Liver (tissue), 3 donors: ENCODE results near the gene EN2.

Source experiments
- JUND ChIP-seq, 2 donors: IDR thresholded peaks; 2 replicates each; pipeline ENCODE4 v1.6.1; 2016; ENCODE audit warnings: antibody characterized with exemption in 2 of 2
- TF ChIP-seq, protein P1 (sequence below): fragments of 150-350 bp; IDR thresholded peaks from 2 replicates; pipeline ENCODE4 v1.5.1; 2017; ENCODE audit warnings: improper control_type of control experiment, low read depth, low read length; ENCODE audit not compliant: missing input control
- TF ChIP-seq, protein P2 (sequence below): IDR thresholded peaks from 2 replicates; pipeline ENCODE4 v1.6.1; 2016; ENCODE audit warnings: antibody characterized with exemption
- donor health status: healthy.
- donor health status: healthy.

DNA sequence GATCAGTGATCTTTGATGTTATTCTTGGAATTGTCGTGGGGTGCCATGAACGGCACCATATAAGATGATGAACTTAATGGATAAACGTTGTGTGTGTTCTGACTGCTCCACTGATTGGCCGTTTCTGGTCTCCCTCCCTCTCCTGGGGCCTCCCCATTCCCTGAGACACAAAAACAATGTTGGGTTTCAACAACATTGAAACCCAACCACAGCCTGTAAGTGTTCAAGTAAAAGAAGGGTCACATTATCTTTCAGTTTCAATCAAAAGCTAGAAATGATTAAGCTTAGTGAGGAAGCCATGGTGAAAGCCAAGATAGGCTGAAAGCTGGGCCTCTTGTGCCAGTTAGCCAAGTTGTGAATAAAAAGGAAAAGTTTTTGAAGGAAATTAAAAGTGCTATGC, 19.5 kb downstream of the EN2 start:
- TF ChIP-seq, protein P1, sequence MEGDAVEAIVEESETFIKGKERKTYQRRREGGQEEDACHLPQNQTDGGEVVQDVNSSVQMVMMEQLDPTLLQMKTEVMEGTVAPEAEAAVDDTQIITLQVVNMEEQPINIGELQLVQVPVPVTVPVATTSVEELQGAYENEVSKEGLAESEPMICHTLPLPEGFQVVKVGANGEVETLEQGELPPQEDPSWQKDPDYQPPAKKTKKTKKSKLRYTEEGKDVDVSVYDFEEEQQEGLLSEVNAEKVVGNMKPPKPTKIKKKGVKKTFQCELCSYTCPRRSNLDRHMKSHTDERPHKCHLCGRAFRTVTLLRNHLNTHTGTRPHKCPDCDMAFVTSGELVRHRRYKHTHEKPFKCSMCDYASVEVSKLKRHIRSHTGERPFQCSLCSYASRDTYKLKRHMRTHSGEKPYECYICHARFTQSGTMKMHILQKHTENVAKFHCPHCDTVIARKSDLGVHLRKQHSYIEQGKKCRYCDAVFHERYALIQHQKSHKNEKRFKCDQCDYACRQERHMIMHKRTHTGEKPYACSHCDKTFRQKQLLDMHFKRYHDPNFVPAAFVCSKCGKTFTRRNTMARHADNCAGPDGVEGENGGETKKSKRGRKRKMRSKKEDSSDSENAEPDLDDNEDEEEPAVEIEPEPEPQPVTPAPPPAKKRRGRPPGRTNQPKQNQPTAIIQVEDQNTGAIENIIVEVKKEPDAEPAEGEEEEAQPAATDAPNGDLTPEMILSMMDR: no peak
- no peak for TF ChIP-seq JUND (IDR thresholded peaks at IDR 0.05)
- TF ChIP-seq, protein P2, sequence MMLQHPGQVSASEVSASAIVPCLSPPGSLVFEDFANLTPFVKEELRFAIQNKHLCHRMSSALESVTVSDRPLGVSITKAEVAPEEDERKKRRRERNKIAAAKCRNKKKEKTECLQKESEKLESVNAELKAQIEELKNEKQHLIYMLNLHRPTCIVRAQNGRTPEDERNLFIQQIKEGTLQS: no peak
